Testis (tissue), 2 donors: ENCODE data around the gene FOXG1.

ENCODE experiments used
- CTCF ChIP-seq, 3 experiments: fragments of 450-650 bp in 2 of 3; fragments of 200-600 bp in 1 of 3; sonication (generic) in 1 of 3; IDR thresholded peaks; one replicate each; pipeline ENCODE4 v1.5.1; 2016 to 2019; ENCODE audit warnings: antibody characterized with exemption in 3 of 3, mild to moderate bottlenecking in 2 of 3, moderate library complexity in 1 of 3
- POLR2A ChIP-seq: fragments of 450-650 bp; IDR thresholded peaks from one replicate; pipeline ENCODE4 v1.6.1; 2017; ENCODE audit warnings: antibody characterized with exemption, mild to moderate bottlenecking, moderate library complexity

- TF ChIP-seq CTCF (IDR thresholded peaks at IDR 0.05) (no peak), POLR2A (no peak)
These were observed 2.8 kb downstream of the FOXG1 start for GRCh38 chr14:28769276-28769880.
